Endothelial cell of umbilical vein (primary cell): ENCODE data around the gene TPM1. TPM values are rescaled to one million over a fixed set of nuclear protein-coding genes. Genes with fewer than 3 reads are reported as not detected.

ENCODE experiments used
- BruUV-seq: library from RNA; stranded (reverse); fragments of 400-500 nt; replicated peaks from 2 replicates; lab custom pipeline; 2021; lab: Mats Ljungman, UMichigan
- CTCF ChIA-PET: fragments of 300-600, 350-600 bp; sonication (Branson Sonifier 250); formaldehyde crosslinking; loops from one replicate; lab custom pipeline; 2021; ENCODE audit warnings: antibody characterized with exemption, inconsistent platforms; lab: Charles Lee
- POLR2A ChIA-PET: fragments of 300-600, 350-600 bp; sonication (Branson Sonifier 250); formaldehyde crosslinking; loops from one replicate; lab custom pipeline; 2021; ENCODE audit warnings: antibody characterized with exemption, inconsistent platforms; lab: Charles Lee
- DNase-seq: peaks from one replicate; pipeline ENCODE4 v3.0.0-alpha.2; 2011; ENCODE audit warnings: low read depth, low spot score
- FAIRE-seq: peaks from 2 replicates; lab custom pipeline; 2011; peaks lifted over from hg19 to GRCh38; lab: Jason Lieb, UNC
- H2AFZ ChIP-seq: 2 replicates; pipeline ENCODE4 v1.6.0; 2012; ENCODE audit warnings: low read depth, low read length, control low read depth, inconsistent platforms
- H3K27ac ChIP-seq: 2 replicates; pipeline ENCODE4 v1.5.1; 2011; ENCODE audit warnings: low read depth, mild to moderate bottlenecking, control low read depth, low read length, moderate library complexity; ENCODE audit not compliant: insufficient read depth
- H3K27me3 ChIP-seq, 2 experiments: 2 replicates each; pipeline versions ENCODE4 v1.6.0 to v1.6.1; 2011; ENCODE audit warnings: low read length in 2 of 2, mixed read lengths in 1 of 2; ENCODE audit not compliant: control insufficient read depth in 2 of 2, insufficient read depth in 2 of 2
- H3K36me3 ChIP-seq, 2 experiments: 2 replicates in 1 of 2; 3 replicates in 1 of 2; pipeline ENCODE4 v1.5.1; 2011; ENCODE audit warnings: low read length in 2 of 2, mild to moderate bottlenecking in 1 of 2, moderate library complexity in 1 of 2; ENCODE audit not compliant: control insufficient read depth in 2 of 2, insufficient read depth in 2 of 2; ENCODE audit errors: extremely low read depth in 1 of 2
- H3K4me1 ChIP-seq: 3 replicates; pipeline ENCODE4 v1.5.1; 2011; ENCODE audit warnings: mild to moderate bottlenecking, low read length; ENCODE audit not compliant: control insufficient read depth, insufficient read depth; ENCODE audit errors: extremely low read depth
- H3K4me2 ChIP-seq: 2 replicates; pipeline ENCODE4 v1.6.1; 2011; ENCODE audit warnings: low read length, control low read depth, mixed read lengths; ENCODE audit not compliant: insufficient read depth
- H3K4me3 ChIP-seq, 3 experiments: fragments of 200-600 bp in 1 of 3; sonication (generic), shearing (Covaris generic) in 1 of 3; replicated peaks in 1 of 3; 2 replicates each; pipeline ENCODE4 v1.5.1; 2011 to 2016; ENCODE audit warnings: control low read depth in 3 of 3, low read length in 3 of 3, mild to moderate bottlenecking in 2 of 3, inconsistent platforms in 1 of 3, low read depth in 1 of 3, moderate library complexity in 1 of 3; ENCODE audit not compliant: insufficient read depth in 1 of 3
- H3K79me2 ChIP-seq: 2 replicates; pipeline ENCODE4 v1.6.0; 2012; ENCODE audit warnings: low read length, inconsistent platforms; ENCODE audit not compliant: control insufficient read depth, insufficient read depth
- H3K9ac ChIP-seq: replicated peaks from 2 replicates; pipeline ENCODE3; 2011; ENCODE audit warnings: low read length, control low read depth; ENCODE audit not compliant: insufficient read depth; ENCODE audit errors: extremely low read depth
- H3K9me1 ChIP-seq: replicated peaks from 3 replicates; pipeline ENCODE4 v1.6.0; 2011; ENCODE audit warnings: mild to moderate bottlenecking, low read length; ENCODE audit not compliant: control insufficient read depth, insufficient read depth; ENCODE audit errors: extremely low read depth
- H3K9me3 ChIP-seq: replicated peaks from 2 replicates; pipeline ENCODE4 v1.5.1; 2012; ENCODE audit warnings: low read length, inconsistent platforms; ENCODE audit not compliant: control insufficient read depth, insufficient read depth
- H4K20me1 ChIP-seq: replicated peaks from 2 replicates; pipeline ENCODE3; 2011; ENCODE audit warnings: mild to moderate bottlenecking, low read length; ENCODE audit not compliant: control insufficient read depth, insufficient read depth; ENCODE audit errors: extremely low read depth
- EZH2 ChIP-seq: IDR thresholded peaks from 2 replicates; pipeline ENCODE4 v1.6.1; 2012; ENCODE audit warnings: borderline replicate concordance, low read depth, mild to moderate bottlenecking, moderate library complexity, low read length, inconsistent platforms; ENCODE audit not compliant: severe bottlenecking
- FOS ChIP-seq: IDR thresholded peaks from 2 replicates; pipeline ENCODE4 v1.6.1; 2011; ENCODE audit warnings: mild to moderate bottlenecking, low read length, moderate library complexity, borderline replicate concordance; ENCODE audit not compliant: insufficient read depth
- GATA2 ChIP-seq: IDR thresholded peaks from 2 replicates; pipeline ENCODE4 v1.7.0; 2011; ENCODE audit warnings: low read depth, mild to moderate bottlenecking, moderate library complexity, mixed read lengths, low read length; ENCODE audit not compliant: insufficient read length, insufficient read depth
- JUN ChIP-seq: IDR thresholded peaks from 2 replicates; pipeline ENCODE4 v1.6.1; 2011; ENCODE audit warnings: borderline replicate concordance, low read depth; ENCODE audit not compliant: insufficient read length, insufficient read depth
- MAX ChIP-seq: IDR thresholded peaks from 2 replicates; pipeline ENCODE4 v1.6.1; 2011; ENCODE audit not compliant: insufficient read depth, insufficient read length
- MYC ChIP-seq: IDR thresholded peaks from one replicate; pipeline ENCODE4 v1.6.1; 2011; ENCODE audit warnings: mild to moderate bottlenecking, low read depth, low read length
- POLR2A ChIP-seq: IDR thresholded peaks from 2 replicates; pipeline ENCODE4 v1.6.1; 2012; ENCODE audit warnings: low read depth, mild to moderate bottlenecking, control low read depth, low read length
- POLR2AphosphoS5 ChIP-seq: IDR thresholded peaks from 2 replicates; pipeline ENCODE4 v1.6.1; 2012; ENCODE audit warnings: low read depth, mild to moderate bottlenecking, control low read depth, low read length, moderate library complexity; ENCODE audit not compliant: insufficient read depth
- dilution Hi-C: fragments of 300-500 bp; cut with MboI; formaldehyde crosslinking; loops from one replicate; pipeline ENCODE4 v1.15.0; 2019; ENCODE audit warnings: low sequenced_read_pairs; ENCODE audit not compliant: extremely low pct_ligation_motif_present
- intact Hi-C: fragments of 100-400 bp; cut with micrococcal nuclease; formaldehyde crosslinking; loops from one replicate; pipeline ENCODE4 v1.10.0; 2022
- polyA plus RNA-seq, 4 experiments: library from polyadenylated mRNA; depleted of rRNA in 3 of 4; stranded (reverse) in 3 of 4; unstranded in 1 of 4; fragments of >200 nt; gene quantifications; 2 replicates each; pipeline versions ENCODE4 v1.2.1 to v1.2.3, GENCODE V29; 2011 to 2012; ENCODE audit warnings: missing spikeins in 1 of 4
- total RNA-seq: library from RNA; stranded (reverse); gene quantifications from 2 replicates; pipeline ENCODE4 v1.2.3, GENCODE V29; 2021
- TF ChIP-seq, protein P1 (sequence below), 2 donors: IDR thresholded peaks; 1 replicate in 1 of 2; 2 replicates in 1 of 2; pipeline ENCODE4 v1.5.1; 2011; ENCODE audit warnings: low read length in 2 of 2, mild to moderate bottlenecking in 2 of 2, moderate library complexity in 2 of 2, control low read depth in 1 of 2, inconsistent platforms in 1 of 2, low read depth in 1 of 2; ENCODE audit not compliant: insufficient read depth in 1 of 2; ENCODE audit errors: extremely low read depth in 1 of 2

The TPM1 gene
- total and polyA plus RNA-seq, 2 donors (not counting 3 experiments of a cell fraction or from before 2014, with no cell fraction given), result 518 to 558 TPM

GRCh38 chr15:63037976-63038720, 4.4 kb upstream of the TPM1 start:
- Histone ChIP-seq H3K9ac (no peak overlapping the region), H3K79me2 (peaks cover 6% of the 10 kb centered on the region), H2AFZ (no peak overlapping the region), H3K4me2 (no peak overlapping the region), H3K9me1 (no peaks in the 10 kb centered on the region), H3K9me3 (no peaks in the 10 kb centered on the region), H3K27me3 (no peaks in the 10 kb centered on the region), H3K27ac (no peak overlapping the region), H4K20me1 (no peaks in the 10 kb centered on the region), H3K36me3 (no peaks in the 10 kb centered on the region), H3K4me1 (peaks cover 2% of the 10 kb centered on the region), H3K4me3 (no peak overlapping the region)
- POLR2A ChIA-PET, result no interaction called here
- dilution Hi-C loops, result no loop called here
- TF ChIP-seq POLR2A (no peak), GATA2 (no peak), EZH2 (no peak), JUN (no peak), MYC (no peak), FOS (no peak), POLR2AphosphoS5 (no peak), MAX (no peak)
- TF ChIP-seq, protein P1, sequence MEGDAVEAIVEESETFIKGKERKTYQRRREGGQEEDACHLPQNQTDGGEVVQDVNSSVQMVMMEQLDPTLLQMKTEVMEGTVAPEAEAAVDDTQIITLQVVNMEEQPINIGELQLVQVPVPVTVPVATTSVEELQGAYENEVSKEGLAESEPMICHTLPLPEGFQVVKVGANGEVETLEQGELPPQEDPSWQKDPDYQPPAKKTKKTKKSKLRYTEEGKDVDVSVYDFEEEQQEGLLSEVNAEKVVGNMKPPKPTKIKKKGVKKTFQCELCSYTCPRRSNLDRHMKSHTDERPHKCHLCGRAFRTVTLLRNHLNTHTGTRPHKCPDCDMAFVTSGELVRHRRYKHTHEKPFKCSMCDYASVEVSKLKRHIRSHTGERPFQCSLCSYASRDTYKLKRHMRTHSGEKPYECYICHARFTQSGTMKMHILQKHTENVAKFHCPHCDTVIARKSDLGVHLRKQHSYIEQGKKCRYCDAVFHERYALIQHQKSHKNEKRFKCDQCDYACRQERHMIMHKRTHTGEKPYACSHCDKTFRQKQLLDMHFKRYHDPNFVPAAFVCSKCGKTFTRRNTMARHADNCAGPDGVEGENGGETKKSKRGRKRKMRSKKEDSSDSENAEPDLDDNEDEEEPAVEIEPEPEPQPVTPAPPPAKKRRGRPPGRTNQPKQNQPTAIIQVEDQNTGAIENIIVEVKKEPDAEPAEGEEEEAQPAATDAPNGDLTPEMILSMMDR (IDR thresholded peaks at IDR 0.05; ENCODE audit: extremely low read depth in 1 of 2, insufficient read depth in 1 of 2, low read depth in 1 of 2, low read length in 2 of 2), result no peak
- intact Hi-C loops, result no loop called here
- CTCF ChIA-PET, result interaction anchor here (1.0 to 1.6 kb wide), 3 partner anchors 10 to 191 kb away, joined by 3 to 5 read pairs (median 3); no protein-coding TSS in a partner anchor
- BruUV-seq, result no TSS peak
- DNase-seq, result no peak
- no peak for FAIRE-seq
